ENCODE measurements around the gene TMEM156.

The TMEM156 gene

GRCh38 chr4:38964942-38965775, 67.0 kb downstream of the TMEM156 start:
- no peak for TF ChIP-seq GATA2 (IDR thresholded peaks at IDR 0.05; ENCODE audit: low read depth, low read length)
- no peak for TF ChIP-seq GATA3 (IDR thresholded peaks at IDR 0.05; ENCODE audit: low read depth, low read length)

GRCh38 chr4:38958453-38959190, 73.6 kb downstream of the TMEM156 start:
- TF ChIP-seq GATA3 (IDR thresholded peaks at IDR 0.05; ENCODE audit: low read depth, low read length): no peak

- TF ChIP-seq GATA3 (IDR thresholded peaks at IDR 0.05; ENCODE audit: low read depth, low read length): no peak
- no peak for TF ChIP-seq GATA2 (IDR thresholded peaks at IDR 0.05; ENCODE audit: low read depth, low read length)
Observed at GRCh38 chr4:38957893-38958292, 74.3 kb downstream of the TMEM156 start.

- TF ChIP-seq GATA3 (IDR thresholded peaks at IDR 0.05; ENCODE audit: low read depth, low read length) (no peak), GATA2 (IDR thresholded peaks at IDR 0.05; ENCODE audit: low read depth, low read length) (no peak)
Observed at GRCh38 chr4:38957261-38957815, 74.9 kb downstream of the TMEM156 start.

- TF ChIP-seq GATA3 (IDR thresholded peaks at IDR 0.05; ENCODE audit: low read depth, low read length): no peak
- TF ChIP-seq GATA2 (IDR thresholded peaks at IDR 0.05; ENCODE audit: low read depth, low read length): no peak
Observed at GRCh38 chr4:38955957-38956356, 76.3 kb downstream of the TMEM156 start.

- TF ChIP-seq GATA2 (IDR thresholded peaks at IDR 0.05; ENCODE audit: low read depth, low read length) (no peak), GATA3 (IDR thresholded peaks at IDR 0.05; ENCODE audit: low read depth, low read length) (no peak)
Observed at GRCh38 chr4:38954727-38955126, 77.5 kb downstream of the TMEM156 start.

- TF ChIP-seq GATA3 (IDR thresholded peaks at IDR 0.05; ENCODE audit: low read depth, low read length) (no peak), GATA2 (IDR thresholded peaks at IDR 0.05; ENCODE audit: low read depth, low read length) (no peak)
Observed at GRCh38 chr4:38952017-38952416, 80.2 kb downstream of the TMEM156 start.

- no peak for TF ChIP-seq GATA2 (IDR thresholded peaks at IDR 0.05; ENCODE audit: low read depth, low read length)
- TF ChIP-seq GATA3 (IDR thresholded peaks at IDR 0.05; ENCODE audit: low read depth, low read length): no peak
Observed at GRCh38 chr4:38951598-38951997, 80.6 kb downstream of the TMEM156 start.

- TF ChIP-seq GATA2 (IDR thresholded peaks at IDR 0.05; ENCODE audit: low read depth, low read length) (no peak), GATA3 (IDR thresholded peaks at IDR 0.05; ENCODE audit: low read depth, low read length) (no peak)
Observed at GRCh38 chr4:38950734-38951133, 81.5 kb downstream of the TMEM156 start.

- TF ChIP-seq GATA3 (IDR thresholded peaks at IDR 0.05; ENCODE audit: low read depth, low read length) (no peak), GATA2 (IDR thresholded peaks at IDR 0.05; ENCODE audit: low read depth, low read length) (no peak)
Observed at GRCh38 chr4:38950159-38950558, 82.0 kb downstream of the TMEM156 start.

GRCh38 chr4:38949411-38950051, 82.7 kb downstream of the TMEM156 start:
- TF ChIP-seq GATA2 (IDR thresholded peaks at IDR 0.05; ENCODE audit: low read depth, low read length) (no peak), GATA3 (IDR thresholded peaks at IDR 0.05; ENCODE audit: low read depth, low read length) (no peak)

GRCh38 chr4:38948551-38948950, 83.7 kb downstream of the TMEM156 start:
- no peak for TF ChIP-seq GATA3 (IDR thresholded peaks at IDR 0.05; ENCODE audit: low read depth, low read length)
- no peak for TF ChIP-seq GATA2 (IDR thresholded peaks at IDR 0.05; ENCODE audit: low read depth, low read length)

GRCh38 chr4:38946919-38947318, 85.3 kb downstream of the TMEM156 start:
- TF ChIP-seq GATA2 (IDR thresholded peaks at IDR 0.05; ENCODE audit: low read depth, low read length) (no peak), GATA3 (IDR thresholded peaks at IDR 0.05; ENCODE audit: low read depth, low read length) (no peak)

GRCh38 chr4:38944440-38944839, 87.8 kb downstream of the TMEM156 start:
- TF ChIP-seq GATA2 (IDR thresholded peaks at IDR 0.05; ENCODE audit: low read depth, low read length) (no peak), GATA3 (IDR thresholded peaks at IDR 0.05; ENCODE audit: low read depth, low read length) (no peak)
